ENCODE results near the gene KLK5. TPM values are rescaled to one million over a fixed set of nuclear protein-coding genes. Genes with fewer than 3 reads are reported as not detected.

KLK5 gene
- total RNA-seq, 2 experiments from 2014 or later, result not detected

DNA sequence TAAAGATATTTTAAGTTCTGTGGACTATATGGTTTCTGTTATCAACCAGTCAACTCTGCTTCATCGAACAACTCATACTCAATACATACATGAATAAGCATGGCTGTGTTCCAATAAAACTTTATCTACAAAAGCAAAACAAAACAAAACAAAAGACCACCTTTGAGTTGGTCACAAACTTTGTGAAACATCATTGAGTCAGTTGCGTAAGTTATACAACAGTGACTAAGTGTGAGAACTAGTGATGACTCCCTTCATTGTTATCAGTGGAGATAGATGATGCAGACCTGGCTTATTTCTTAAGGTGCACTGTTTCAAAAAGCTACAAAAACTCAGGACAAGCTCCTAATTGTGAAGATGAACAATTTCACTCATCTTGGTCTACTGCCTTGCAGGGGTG is 27.1 kb downstream of the KLK5 start:
- Histone ChIP-seq H3K9me3 (ENCODE audit: low read length) (no peaks in the 10 kb centered on the region), H3K36me3 (ENCODE audit: insufficient read depth, low read length) (no peaks in the 10 kb centered on the region), H3K4me2 (ENCODE audit: low read length) (no peak overlapping the region), H3K4me3 (ENCODE audit: low read depth, low read length, poor library complexity, severe bottlenecking) (no peak overlapping the region), H3K4me1 (ENCODE audit: insufficient read depth, low read length, poor library complexity, severe bottlenecking) (no peaks in the 10 kb centered on the region), H2AFZ (ENCODE audit: low read length) (no peak overlapping the region), H4K20me1 (ENCODE audit: insufficient read depth, low read length) (no peaks in the 10 kb centered on the region), H3K79me2 (ENCODE audit: insufficient read depth, low read depth, low read length) (no peaks in the 10 kb centered on the region), H3K27ac (ENCODE audit: low read depth, low read length, poor library complexity, severe bottlenecking) (no peak overlapping the region), H3K9me2 (ENCODE audit: insufficient read depth, low read length) (no peaks in the 10 kb centered on the region)
- ChIA-PET POLR2A (no interaction called here), CTCF (ENCODE audit: unreplicated experiment) (no interaction called here)
- BruUV-seq (replicated peaks), result no TSS peak
- no peak for DNase-seq (ENCODE audit: low spot score)
- intact Hi-C loops (cut with micrococcal nuclease; ENCODE audit: unreplicated experiment), result no loop called here
- TF ChIP-seq, protein P1, sequence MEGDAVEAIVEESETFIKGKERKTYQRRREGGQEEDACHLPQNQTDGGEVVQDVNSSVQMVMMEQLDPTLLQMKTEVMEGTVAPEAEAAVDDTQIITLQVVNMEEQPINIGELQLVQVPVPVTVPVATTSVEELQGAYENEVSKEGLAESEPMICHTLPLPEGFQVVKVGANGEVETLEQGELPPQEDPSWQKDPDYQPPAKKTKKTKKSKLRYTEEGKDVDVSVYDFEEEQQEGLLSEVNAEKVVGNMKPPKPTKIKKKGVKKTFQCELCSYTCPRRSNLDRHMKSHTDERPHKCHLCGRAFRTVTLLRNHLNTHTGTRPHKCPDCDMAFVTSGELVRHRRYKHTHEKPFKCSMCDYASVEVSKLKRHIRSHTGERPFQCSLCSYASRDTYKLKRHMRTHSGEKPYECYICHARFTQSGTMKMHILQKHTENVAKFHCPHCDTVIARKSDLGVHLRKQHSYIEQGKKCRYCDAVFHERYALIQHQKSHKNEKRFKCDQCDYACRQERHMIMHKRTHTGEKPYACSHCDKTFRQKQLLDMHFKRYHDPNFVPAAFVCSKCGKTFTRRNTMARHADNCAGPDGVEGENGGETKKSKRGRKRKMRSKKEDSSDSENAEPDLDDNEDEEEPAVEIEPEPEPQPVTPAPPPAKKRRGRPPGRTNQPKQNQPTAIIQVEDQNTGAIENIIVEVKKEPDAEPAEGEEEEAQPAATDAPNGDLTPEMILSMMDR (conservative IDR thresholded peaks at IDR 0.05; ENCODE audit: low read length), result no peak
- no peak for TF ChIP-seq EZH2phosphoT487 (IDR thresholded peaks at IDR 0.05; ENCODE audit: borderline replicate concordance, low read depth, low read length)

DNA sequence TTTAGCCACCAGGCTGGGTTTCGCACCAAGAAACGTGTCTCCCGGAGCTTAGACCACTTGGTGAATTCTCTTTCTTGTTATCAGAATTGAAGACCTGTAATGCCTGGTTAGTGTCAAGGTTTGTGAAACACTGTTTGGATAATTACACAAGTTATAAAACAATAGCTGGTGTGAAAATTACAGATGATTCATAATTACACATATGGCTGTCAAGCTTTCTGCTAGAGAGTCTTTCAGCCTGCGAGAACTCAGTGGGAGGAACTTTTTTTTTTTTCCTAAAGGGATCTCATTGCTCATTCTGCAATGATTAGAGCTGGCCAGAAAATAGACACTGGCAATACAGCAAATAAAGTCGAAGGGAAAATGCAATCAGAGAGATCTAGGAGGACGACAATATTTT is 28.3 kb downstream of the KLK5 start:
- BruUV-seq (replicated peaks), result no TSS peak
- CTCF ChIA-PET (ENCODE audit: unreplicated experiment), result no interaction called here

DNA sequence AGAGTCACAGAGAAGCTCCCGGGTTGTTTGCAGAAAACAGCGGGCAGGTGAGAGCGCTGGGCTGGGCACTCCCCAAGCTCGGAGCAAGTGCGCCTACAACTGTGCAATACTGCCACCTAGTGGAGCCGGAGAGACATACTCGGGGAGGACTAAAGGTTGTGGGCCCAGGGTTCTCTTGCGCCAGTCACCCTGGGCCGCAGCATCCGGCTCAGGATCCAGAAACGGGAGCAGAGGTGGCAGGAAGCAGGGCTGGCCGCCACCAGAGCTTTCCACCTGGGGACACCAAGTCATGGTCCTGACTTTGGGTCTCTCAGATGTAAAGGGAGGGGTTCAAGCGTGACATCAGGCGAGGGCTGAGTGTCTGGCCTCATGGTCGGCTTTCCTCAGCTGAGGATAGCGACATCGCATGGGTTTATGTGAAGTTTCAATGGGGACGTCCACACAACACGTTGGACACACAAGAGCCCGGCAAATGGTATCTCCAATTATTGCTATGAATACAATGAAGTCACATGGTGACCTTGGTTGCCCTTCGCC is 30.5 kb downstream of the KLK5 start:
- Histone ChIP-seq H3K79me2 (ENCODE audit: insufficient read depth, low read depth, low read length) (no peaks in the 10 kb centered on the region), H3K9me3 (ENCODE audit: low read length) (no peaks in the 10 kb centered on the region), H3K27ac (ENCODE audit: low read depth, low read length, poor library complexity, severe bottlenecking) (no peak overlapping the region), H3K4me1 (ENCODE audit: insufficient read depth, low read length, poor library complexity, severe bottlenecking) (no peaks in the 10 kb centered on the region), H2AFZ (ENCODE audit: low read length) (no peak overlapping the region), H4K20me1 (ENCODE audit: insufficient read depth, low read length) (no peaks in the 10 kb centered on the region), H3K4me2 (ENCODE audit: low read length) (no peak overlapping the region), H3K4me3 (ENCODE audit: low read depth, low read length, poor library complexity, severe bottlenecking) (no peak overlapping the region), H3K9me2 (ENCODE audit: insufficient read depth, low read length) (no peaks in the 10 kb centered on the region), H3K36me3 (ENCODE audit: insufficient read depth, low read length) (no peaks in the 10 kb centered on the region)
- CTCF ChIA-PET (ENCODE audit: unreplicated experiment), result interaction anchor here (0.5 kb wide), 1 partner anchor 13 kb away, joined by 8 read pairs; no protein-coding TSS in a partner anchor
- intact Hi-C loops (cut with micrococcal nuclease; ENCODE audit: unreplicated experiment), result loop anchor here (1.0 to 5.0 kb wide), 2 partner anchors 16 to 140 kb away; no protein-coding TSS in a partner anchor
- no TSS peak for BruUV-seq (replicated peaks)
- POLR2A ChIA-PET, result interaction anchor here (0.6 kb wide), 1 partner anchor 23 kb away, joined by 3 read pairs; no protein-coding TSS in a partner anchor
- TF ChIP-seq, protein P1 (conservative IDR thresholded peaks at IDR 0.05; ENCODE audit: low read length), result peak; percentile 95
- TF ChIP-seq EZH2phosphoT487 (IDR thresholded peaks at IDR 0.05; ENCODE audit: borderline replicate concordance, low read depth, low read length), result no peak
- DNase-seq (ENCODE audit: low spot score), result peak; percentile 85

More for the DNA sequence above, 28.3 kb downstream of the KLK5 start:
- Histone ChIP-seq H3K4me3 (ENCODE audit: low read depth, low read length, poor library complexity, severe bottlenecking) (no peak overlapping the region), H4K20me1 (ENCODE audit: insufficient read depth, low read length) (no peaks in the 10 kb centered on the region), H3K9me3 (ENCODE audit: low read length) (no peaks in the 10 kb centered on the region), H3K4me2 (ENCODE audit: low read length) (no peak overlapping the region), H3K36me3 (ENCODE audit: insufficient read depth, low read length) (no peaks in the 10 kb centered on the region), H2AFZ (ENCODE audit: low read length) (no peak overlapping the region), H3K27ac (ENCODE audit: low read depth, low read length, poor library complexity, severe bottlenecking) (no peak overlapping the region), H3K79me2 (ENCODE audit: insufficient read depth, low read depth, low read length) (no peaks in the 10 kb centered on the region), H3K9me2 (ENCODE audit: insufficient read depth, low read length) (no peaks in the 10 kb centered on the region), H3K4me1 (ENCODE audit: insufficient read depth, low read length, poor library complexity, severe bottlenecking) (no peaks in the 10 kb centered on the region)
- POLR2A ChIA-PET, result no interaction called here
- TF ChIP-seq EZH2phosphoT487 (IDR thresholded peaks at IDR 0.05; ENCODE audit: borderline replicate concordance, low read depth, low read length), result no peak
- TF ChIP-seq, protein P1 (conservative IDR thresholded peaks at IDR 0.05; ENCODE audit: low read length), result no peak
- no peak for DNase-seq (ENCODE audit: low spot score)
- intact Hi-C loops (cut with micrococcal nuclease; ENCODE audit: unreplicated experiment), result loop anchor here (5.0 kb wide), 1 partner anchor 142 kb away; no protein-coding TSS in a partner anchor
